Measurements from ENCODE around the gene PYY. TPM values are rescaled to one million over a fixed set of nuclear protein-coding genes. Genes with fewer than 3 reads are reported as not detected.

PYY gene
- total RNA-seq, 1 donor from 2014 or later, result not detected

- H3K27ac Mint-ChIP-seq, result no peak overlapping the region
Observed at GRCh38 chr17:43920500-43921095, 33.1 kb downstream of the PYY start.

GRCh38 chr17:43918026-43918389 is 35.7 kb downstream of the PYY start:
- Mint-ChIP-seq H3K27ac (no peak overlapping the region), H3K4me3 (no peak overlapping the region), H3K36me3 (no peaks in the 10 kb centered on the region), H3K27me3 (ENCODE audit: insufficient read depth, low read depth) (peaks cover 15% of the 10 kb centered on the region), H3K4me1 (peaks cover 11% of the 10 kb centered on the region), H3K9me3 (no peaks in the 10 kb centered on the region)
- H3K79me2 ChIP-seq (ENCODE audit: low read depth), result no peaks in the 10 kb centered on the region
- peaks cover 10% of the 10 kb centered on the region for H3K27me3 ChIP-seq
- no peaks in the 10 kb centered on the region for H3F3A ChIP-seq (ENCODE audit: low read depth)
- H4K20me1 ChIP-seq (ENCODE audit: low read depth), result no peaks in the 10 kb centered on the region
- no peaks in the 10 kb centered on the region for H3K36me3 ChIP-seq
- peaks cover 4% of the 10 kb centered on the region for H3K4me1 ChIP-seq
- H3K27ac ChIP-seq, result no peak overlapping the region
- DNase-seq (ENCODE audit: low spot score), result no peak
- no peaks in the 10 kb centered on the region for H3K9me3 ChIP-seq (ENCODE audit: low read depth)
- no peak overlapping the region for H3K9ac ChIP-seq
- no peak for TF ChIP-seq EZH2phosphoT487 (IDR thresholded peaks at IDR 0.05)
- no peak for TF ChIP-seq CTCF (IDR thresholded peaks at IDR 0.05)
- no peak for TF ChIP-seq EZH2 (IDR thresholded peaks at IDR 0.05)
- no peak overlapping the region for H3K4me2 ChIP-seq
- no peak overlapping the region for H3K4me3 ChIP-seq
- H2AFZ ChIP-seq (replicated peaks), result peak overlapping the region; percentile 54

More at GRCh38 chr17:43920500-43921095, 33.1 kb downstream of the PYY start:
- Histone ChIP-seq H3K36me3 (no peaks in the 10 kb centered on the region), H3K79me2 (ENCODE audit: low read depth) (no peaks in the 10 kb centered on the region), H3K9me3 (ENCODE audit: low read depth) (no peaks in the 10 kb centered on the region), H3K27me3 (peaks cover 16% of the 10 kb centered on the region), H2AFZ (replicated peaks) (no peak overlapping the region), H3K4me2 (no peak overlapping the region), H3K9ac (no peak overlapping the region), H3F3A (ENCODE audit: low read depth) (no peaks in the 10 kb centered on the region), H3K27ac (no peak overlapping the region), H3K4me1 (peaks cover 4% of the 10 kb centered on the region), H4K20me1 (ENCODE audit: low read depth) (no peaks in the 10 kb centered on the region), H3K4me3 (no peak overlapping the region)
- Mint-ChIP-seq H3K27me3 (ENCODE audit: insufficient read depth, low read depth) (peaks cover 10% of the 10 kb centered on the region), H3K4me3 (no peak overlapping the region), H3K9me3 (no peaks in the 10 kb centered on the region), H3K4me1 (peaks cover 11% of the 10 kb centered on the region), H3K36me3 (no peaks in the 10 kb centered on the region)
- TF ChIP-seq CTCF (IDR thresholded peaks at IDR 0.05) (no peak), EZH2 (IDR thresholded peaks at IDR 0.05) (no peak), EZH2phosphoT487 (IDR thresholded peaks at IDR 0.05) (no peak)
- DNase-seq (ENCODE audit: low spot score), result no peak

- TF ChIP-seq EZH2 (IDR thresholded peaks at IDR 0.05) (no peak), CTCF (IDR thresholded peaks at IDR 0.05) (peak; percentile 63)
- Mint-ChIP-seq H3K36me3 (no peaks in the 10 kb centered on the region), H3K27me3 (ENCODE audit: insufficient read depth, low read depth) (peaks cover 15% of the 10 kb centered on the region), H3K4me1 (peaks cover 11% of the 10 kb centered on the region), H3K27ac (no peak overlapping the region), H3K9me3 (no peaks in the 10 kb centered on the region), H3K4me3 (no peak overlapping the region)
- no peak overlapping the region for H3K9ac ChIP-seq
- no peak overlapping the region for H3K27ac ChIP-seq
- no peak overlapping the region for H3K4me2 ChIP-seq
- no peaks in the 10 kb centered on the region for H3F3A ChIP-seq (ENCODE audit: low read depth)
- H3K36me3 ChIP-seq, result no peaks in the 10 kb centered on the region
- no peaks in the 10 kb centered on the region for H4K20me1 ChIP-seq (ENCODE audit: low read depth)
- H3K27me3 ChIP-seq, result peaks cover 10% of the 10 kb centered on the region
- H2AFZ ChIP-seq (replicated peaks), result peak overlapping the region; percentile 54
- no peak overlapping the region for H3K4me3 ChIP-seq
- peak; percentile 66 for DNase-seq (ENCODE audit: low spot score)
- H3K9me3 ChIP-seq (ENCODE audit: low read depth), result no peaks in the 10 kb centered on the region
- no peaks in the 10 kb centered on the region for H3K79me2 ChIP-seq (ENCODE audit: low read depth)
- peaks cover 4% of the 10 kb centered on the region for H3K4me1 ChIP-seq
Observed at GRCh38 chr17:43917348-43918025, 36.3 kb downstream of the PYY start.

All from neural progenitor cell (in vitro differentiated cells).